ENCODE measurements around the gene EDNRB.

- TF ChIP-seq CTCF (conservative IDR thresholded peaks at IDR 0.05; ENCODE audit: low read depth, low read length) (no peak), EZH2 (IDR thresholded peaks at IDR 0.05; ENCODE audit: borderline replicate concordance, low read depth, low read length, poor library complexity, severe bottlenecking) (no peak)
Observed at GRCh38 chr13:77919246-77919920, 752 bp upstream of the EDNRB start.

Measured in A673 (cell line).